Measurements from ENCODE around the gene PDE4D.

PDE4D gene

GRCh38 chr5:59137846-59138245 is 755.7 kb downstream of the PDE4D start:
- DNase-seq (ENCODE audit: low spot score): no peak

GRCh38 chr5:59136549-59136948 is 757.0 kb downstream of the PDE4D start:
- DNase-seq (ENCODE audit: low spot score): no peak

- no peak for DNase-seq (ENCODE audit: low spot score)
These were observed 758.9 kb downstream of the PDE4D start for GRCh38 chr5:59134471-59135163.

- peak; percentile 19 for DNase-seq (ENCODE audit: low spot score)
These were observed 759.7 kb downstream of the PDE4D start for GRCh38 chr5:59133764-59134261.

- DNase-seq (ENCODE audit: low spot score): no peak
These were observed 761.4 kb downstream of the PDE4D start for GRCh38 chr5:59132131-59132530.

GRCh38 chr5:59130431-59130830 is 763.1 kb downstream of the PDE4D start:
- no peak for DNase-seq (ENCODE audit: low spot score)

- no peak for DNase-seq (ENCODE audit: low spot score)
These were observed 764.8 kb downstream of the PDE4D start for GRCh38 chr5:59128646-59129290.

GRCh38 chr5:59126708-59127573 is 766.6 kb downstream of the PDE4D start:
- no peak for DNase-seq (ENCODE audit: low spot score)

GRCh38 chr5:59126016-59126707 is 767.4 kb downstream of the PDE4D start:
- no peak for DNase-seq (ENCODE audit: low spot score)

- DNase-seq (ENCODE audit: low spot score): no peak
These were observed 768.2 kb downstream of the PDE4D start for GRCh38 chr5:59125011-59125961.

GRCh38 chr5:59123595-59124561 is 769.6 kb downstream of the PDE4D start:
- no peak for DNase-seq (ENCODE audit: low spot score)

- DNase-seq (ENCODE audit: low spot score): no peak
These were observed 774.0 kb downstream of the PDE4D start for GRCh38 chr5:59119480-59119879.

GRCh38 chr5:59117320-59117719 is 776.2 kb downstream of the PDE4D start:
- no peak for DNase-seq (ENCODE audit: low spot score)

- DNase-seq (ENCODE audit: low spot score): no peak
These were observed 777.2 kb downstream of the PDE4D start for GRCh38 chr5:59116231-59116865.

- no peak for DNase-seq (ENCODE audit: low spot score)
These were observed 778.2 kb downstream of the PDE4D start for GRCh38 chr5:59115345-59115744.

GRCh38 chr5:59109383-59109782 is 784.1 kb downstream of the PDE4D start:
- DNase-seq (ENCODE audit: low spot score): no peak

- DNase-seq (ENCODE audit: low spot score): no peak
These were observed 785.8 kb downstream of the PDE4D start for GRCh38 chr5:59107692-59108091.

GRCh38 chr5:59104400-59105127 is 789.0 kb downstream of the PDE4D start:
- DNase-seq (ENCODE audit: low spot score): no peak

GRCh38 chr5:59103303-59103702 is 790.2 kb downstream of the PDE4D start:
- no peak for DNase-seq (ENCODE audit: low spot score)
